Colonic mucosa (tissue), 4 donors: ENCODE measurements around the gene MPZL3. TPM values are rescaled to one million over a fixed set of nuclear protein-coding genes. Genes with fewer than 3 reads are reported as not detected.

Experiments used
- DNase-seq: peaks from one replicate; pipeline ENCODE4 v3.0.0-alpha.2; 2020
- H3K27ac ChIP-seq: fragments of 200-600 bp; one replicate; pipeline ENCODE4 v1.8.0; 2021
- H3K27me3 ChIP-seq: fragments of 200-600 bp; one replicate; pipeline ENCODE4 v1.8.0; 2021
- H3K36me3 ChIP-seq: fragments of 200-600 bp; one replicate; pipeline ENCODE4 v1.8.0; 2021
- H3K4me1 ChIP-seq: fragments of 200-600 bp; one replicate; pipeline ENCODE4 v1.8.0; 2021; ENCODE audit warnings: mild to moderate bottlenecking
- H3K4me3 ChIP-seq: fragments of 200-600 bp; one replicate; pipeline ENCODE4 v1.8.0; 2021
- H3K9ac ChIP-seq, 2 donors: one replicate each; pipeline ENCODE4 v1.7.0; 2013; ENCODE audit warnings: control low read depth in 2 of 2, low read depth in 2 of 2, low read length in 2 of 2
- H3K9me3 ChIP-seq: fragments of 200-600 bp; one replicate; pipeline ENCODE4 v1.8.0; 2021
- CTCF ChIP-seq: fragments of 200-600 bp; IDR thresholded peaks from one replicate; pipeline ENCODE4 v1.8.0; 2022; ENCODE audit warnings: antibody characterized with exemption, mild to moderate bottlenecking
- intact Hi-C: fragments of 100-400 bp; cut with DNase I; formaldehyde crosslinking; loops from one replicate; pipeline ENCODE4 v1.14.1; 2022
- total RNA-seq, 2 donors: library from RNA; stranded (reverse); fragmentation: NEBNext Ultra II Directional in 1 of 2; extraction: Animal tissue kit (Norgen Biotek cat#: 25700) in 1 of 2; gene quantifications; one replicate each; pipeline ENCODE4 v1.2.1, GENCODE V29; 2021
- donor health status: healthy.
- donor health status: DM: no; HTN: no; CAD: no.
- donor health status: DM: no; HTN: no; CAD: no.

The MPZL3 gene
- total RNA-seq, 2 donors from 2014 or later: 10.9 to 27.8 TPM

GRCh38 chr11:118213201-118213600 is 39.0 kb downstream of the MPZL3 start:
- Histone ChIP-seq H3K9ac (no peak overlapping the region), H3K36me3 (no peaks in the 10 kb centered on the region), H3K27me3 (no peaks in the 10 kb centered on the region), H3K4me1 (peaks cover 8% of the 10 kb centered on the region), H3K9me3 (no peaks in the 10 kb centered on the region), H3K4me3 (no peak overlapping the region), H3K27ac (peak overlapping the region; percentile 73)
- intact Hi-C loops: no loop called here
- no peak for TF ChIP-seq CTCF
- DNase-seq: no peak

- no peaks in the 10 kb centered on the region for H3K9me3 ChIP-seq
- no peaks in the 10 kb centered on the region for H3K27me3 ChIP-seq
- intact Hi-C loops: no loop called here
- DNase-seq: no peak
- H3K9ac ChIP-seq: no peak overlapping the region
- no peak overlapping the region for H3K4me3 ChIP-seq
- H3K4me1 ChIP-seq: peaks cover 8% of the 10 kb centered on the region
- no peak for TF ChIP-seq CTCF
- H3K36me3 ChIP-seq: no peaks in the 10 kb centered on the region
- H3K27ac ChIP-seq: peak overlapping the region; percentile 73
These were observed 39.4 kb downstream of the MPZL3 start for GRCh38 chr11:118212781-118213191.

GRCh38 chr11:118212131-118212725 is 39.9 kb downstream of the MPZL3 start:
- H3K9me3 ChIP-seq: no peaks in the 10 kb centered on the region
- intact Hi-C loops: no loop called here
- H3K4me1 ChIP-seq: peaks cover 8% of the 10 kb centered on the region
- H3K27me3 ChIP-seq: no peaks in the 10 kb centered on the region
- no peak for DNase-seq
- H3K9ac ChIP-seq: no peak overlapping the region
- H3K36me3 ChIP-seq: no peaks in the 10 kb centered on the region
- no peak overlapping the region for H3K4me3 ChIP-seq
- peak overlapping the region; percentile 73 for H3K27ac ChIP-seq
- TF ChIP-seq CTCF: no peak

- Histone ChIP-seq H3K9ac (no peak overlapping the region), H3K36me3 (no peaks in the 10 kb centered on the region), H3K4me1 (peaks cover 13% of the 10 kb centered on the region), H3K27me3 (no peaks in the 10 kb centered on the region), H3K4me3 (no peak overlapping the region), H3K27ac (no peak overlapping the region), H3K9me3 (no peaks in the 10 kb centered on the region)
- intact Hi-C loops: no loop called here
- TF ChIP-seq CTCF: no peak
- no peak for DNase-seq
These were observed 41.2 kb downstream of the MPZL3 start for GRCh38 chr11:118211006-118211405.

- TF ChIP-seq CTCF: no peak
- Histone ChIP-seq H3K4me1 (peaks cover 13% of the 10 kb centered on the region), H3K4me3 (no peak overlapping the region), H3K9ac (no peak overlapping the region), H3K36me3 (no peaks in the 10 kb centered on the region), H3K27me3 (no peaks in the 10 kb centered on the region), H3K27ac (no peak overlapping the region), H3K9me3 (no peaks in the 10 kb centered on the region)
- no peak for DNase-seq
- intact Hi-C loops: no loop called here
These were observed 41.8 kb downstream of the MPZL3 start for GRCh38 chr11:118210323-118210722.
